GM15510 (cell line): ENCODE data around the gene SORBS2.

ENCODE experiments used
- POLR2A ChIP-seq: IDR thresholded peaks from 3 replicates; pipeline ENCODE4 v1.6.1; 2011; ENCODE audit warnings: borderline replicate concordance; ENCODE audit not compliant: insufficient read length; ENCODE audit errors: extremely low read depth

Gene SORBS2

DNA sequence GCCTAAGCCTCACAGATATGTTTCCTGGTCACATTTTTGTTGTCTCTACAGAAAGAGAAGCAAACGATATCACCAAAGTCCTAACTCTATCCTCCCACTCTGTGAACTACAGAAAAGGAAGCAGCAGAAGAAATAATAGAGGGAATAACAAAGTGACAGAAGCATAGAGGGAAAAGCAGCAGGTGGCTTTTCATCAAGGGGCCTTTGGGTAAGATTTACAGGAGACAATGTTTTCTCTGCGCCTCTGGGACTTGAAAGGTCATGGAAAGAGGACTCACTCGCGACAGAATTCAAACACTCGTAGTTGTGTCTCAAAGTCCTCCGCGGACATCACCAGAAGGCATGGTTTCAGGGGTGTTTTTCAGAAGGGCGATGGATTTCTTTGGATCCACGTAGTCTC is 66.1 kb downstream of the SORBS2 start:
- TF ChIP-seq POLR2A, result no peak

DNA sequence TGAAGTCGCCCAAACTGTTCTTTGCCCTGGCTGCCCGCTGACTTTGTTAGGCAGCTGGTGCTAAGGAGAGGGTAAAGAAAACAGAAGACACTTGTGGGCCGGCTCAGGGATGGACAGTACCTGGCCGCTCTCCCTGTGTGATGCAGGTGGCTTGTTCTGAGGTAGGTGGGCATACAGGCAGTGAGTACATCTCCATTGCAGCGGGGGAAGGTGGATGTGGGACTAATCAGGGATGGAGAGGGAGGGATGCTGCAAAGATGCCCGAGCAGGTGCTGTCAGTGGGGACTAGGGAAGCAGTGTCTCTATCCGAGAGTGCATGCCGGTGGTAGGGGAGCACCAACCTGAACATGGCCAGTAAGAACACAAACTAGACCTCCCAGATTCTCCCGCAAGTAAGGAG is 67.0 kb downstream of the SORBS2 start:
- TF ChIP-seq POLR2A, result no peak

DNA sequence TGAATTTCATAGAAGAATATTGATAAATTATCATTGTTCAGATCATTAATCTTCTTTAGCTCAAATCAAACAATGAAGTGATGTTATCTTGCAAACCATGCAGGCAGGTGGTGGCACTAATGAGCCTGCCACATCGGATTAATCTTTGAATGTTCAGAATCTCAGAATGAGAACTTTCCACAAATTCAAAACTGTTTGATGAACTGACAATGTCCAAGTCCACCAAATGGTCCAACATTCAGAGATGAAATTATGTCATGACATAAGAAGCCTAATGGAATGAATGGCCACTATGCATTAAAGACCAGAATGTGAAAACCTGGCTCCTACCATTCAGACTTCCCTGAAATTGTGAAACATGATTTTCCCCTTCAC is 67.5 kb downstream of the SORBS2 start:
- no peak for TF ChIP-seq POLR2A

- TF ChIP-seq POLR2A, result no peak
Observed at GRCh38 chr4:185743722-185744487, 68.1 kb downstream of the SORBS2 start.

GRCh38 chr4:185742766-185743165 is 69.2 kb downstream of the SORBS2 start:
- TF ChIP-seq POLR2A, result no peak

DNA sequence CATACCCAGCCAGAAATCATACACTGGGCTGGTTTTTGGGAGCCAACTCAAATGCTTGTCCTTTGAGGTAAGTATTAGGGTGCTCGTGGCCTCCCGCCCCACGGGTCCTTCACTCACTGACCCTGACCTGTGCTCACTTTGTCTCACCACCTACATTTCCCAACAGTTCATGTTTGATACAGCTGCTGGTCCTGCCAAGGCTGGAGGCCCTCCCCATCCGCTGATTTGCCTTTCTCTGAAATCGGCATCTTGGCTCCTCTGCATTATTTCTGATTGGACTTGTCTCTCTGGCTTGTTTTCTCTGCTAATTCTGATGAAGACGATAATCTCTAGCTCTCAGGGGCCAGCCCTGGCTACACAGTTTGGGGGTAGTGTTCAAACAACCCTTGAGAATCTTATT is 70.2 kb downstream of the SORBS2 start:
- no peak for TF ChIP-seq POLR2A

GRCh38 chr4:185740471-185740873 is 71.5 kb downstream of the SORBS2 start:
- TF ChIP-seq POLR2A, result no peak

- TF ChIP-seq POLR2A, result no peak
Observed at GRCh38 chr4:185738820-185739219, 73.2 kb downstream of the SORBS2 start.

- TF ChIP-seq POLR2A, result no peak
Observed at GRCh38 chr4:185738038-185738552, 73.9 kb downstream of the SORBS2 start.

DNA sequence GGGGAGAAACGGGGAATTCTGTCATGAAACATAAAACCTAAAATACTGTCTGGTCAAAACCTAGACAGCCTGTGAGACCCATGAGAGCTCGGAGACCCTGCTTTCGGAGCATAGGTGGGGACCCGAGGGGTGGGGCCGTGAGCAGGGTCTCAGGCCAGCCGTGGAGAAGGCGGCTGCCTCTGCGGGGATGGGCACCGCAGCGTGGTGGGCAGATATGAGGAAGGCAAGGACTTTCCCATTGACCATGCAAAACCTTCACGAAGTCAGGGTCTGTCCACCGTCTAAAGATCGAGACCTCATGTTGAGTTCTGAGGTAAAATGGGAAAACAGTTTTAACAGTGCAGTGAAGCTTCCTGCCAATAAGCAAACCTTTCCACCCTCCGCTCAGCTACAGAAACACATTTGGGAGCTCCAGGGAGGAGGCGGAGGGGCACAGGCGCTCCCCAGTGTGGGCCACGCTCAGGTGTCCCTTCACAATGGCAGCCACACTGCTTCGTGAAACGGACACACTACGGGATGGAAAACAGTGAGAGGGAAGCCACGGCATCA is 74.4 kb downstream of the SORBS2 start:
- no peak for TF ChIP-seq POLR2A

GRCh38 chr4:185736882-185737281 is 75.1 kb downstream of the SORBS2 start:
- TF ChIP-seq POLR2A, result no peak

- TF ChIP-seq POLR2A, result no peak
Observed at GRCh38 chr4:185735866-185736400, 76.1 kb downstream of the SORBS2 start.

DNA sequence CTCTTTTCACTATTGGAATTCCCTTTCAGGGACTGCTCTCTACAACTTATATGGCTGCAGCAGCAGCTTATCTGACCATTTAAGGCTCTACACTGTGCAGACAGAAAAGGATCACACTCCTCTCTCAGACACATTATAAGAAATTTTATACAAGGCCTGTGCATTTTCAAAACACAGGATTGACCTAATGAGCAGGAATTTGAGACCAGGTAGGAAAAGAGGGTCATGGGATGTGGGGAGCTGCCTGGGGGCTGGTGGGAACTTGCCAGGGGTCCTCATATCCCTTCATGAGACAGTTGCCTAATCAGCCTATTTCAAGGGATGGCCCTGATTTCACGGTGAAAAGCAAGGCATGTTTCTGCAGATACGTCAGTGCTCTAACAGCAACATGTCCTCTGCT is 77.1 kb downstream of the SORBS2 start:
- no peak for TF ChIP-seq POLR2A

DNA sequence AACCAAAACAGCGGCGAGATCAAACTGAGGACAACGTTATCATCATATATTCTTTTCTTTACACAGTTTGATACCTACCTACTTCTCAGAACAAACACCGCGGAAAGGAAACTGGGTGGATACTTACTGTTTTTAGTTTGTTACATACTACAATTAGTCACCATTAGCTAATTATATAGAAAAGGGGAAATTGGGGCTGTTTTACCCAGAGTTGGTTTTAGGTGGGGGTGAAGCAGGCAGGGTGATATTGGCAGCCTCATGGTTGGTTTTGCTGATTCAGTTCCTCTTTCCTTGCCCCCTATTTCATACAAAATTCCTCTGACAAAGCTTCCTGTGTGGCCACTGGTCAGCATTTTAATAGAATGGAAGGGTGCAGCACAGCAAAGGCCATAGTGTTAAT is 77.8 kb downstream of the SORBS2 start:
- TF ChIP-seq POLR2A, result no peak

- TF ChIP-seq POLR2A, result no peak
Observed at GRCh38 chr4:185730849-185731608, 81.0 kb downstream of the SORBS2 start.
